ENCODE data around the gene CAMK2G.

The CAMK2G gene

DNA sequence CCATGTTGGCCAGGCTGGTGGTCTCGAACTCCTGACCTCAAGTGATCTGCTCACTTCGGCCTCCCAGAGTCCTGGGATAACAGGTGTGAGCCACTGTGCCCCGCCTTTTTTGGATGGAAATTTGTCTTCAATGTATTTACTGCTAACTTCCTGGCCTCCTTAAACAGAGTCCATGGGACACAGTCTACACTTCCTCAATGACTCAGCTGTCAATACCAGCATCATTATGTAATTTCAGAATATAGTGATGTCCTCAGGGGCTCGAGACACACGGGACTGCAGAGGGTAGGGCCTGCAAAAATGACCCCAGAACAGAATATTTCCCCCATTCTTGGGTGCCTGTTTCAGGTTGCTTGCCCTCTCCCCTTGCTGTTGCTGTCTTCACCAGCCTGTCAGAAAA, 31.1 kb downstream of the CAMK2G start:
- TF ChIP-seq SNAI2 (CRISPR knock-in tag; IDR thresholded peaks at IDR 0.05) (no peak), ARNTL (CRISPR knock-in tag; IDR thresholded peaks at IDR 0.05; ENCODE audit: borderline replicate concordance, low read depth) (no peak), CSDC2 (CRISPR knock-in tag; IDR thresholded peaks at IDR 0.05) (no peak), OSR1 (CRISPR knock-in tag; IDR thresholded peaks at IDR 0.05) (no peak), ESRRG (CRISPR knock-in tag; IDR thresholded peaks at IDR 0.05) (no peak)
- TF ChIP-seq, protein P1, sequence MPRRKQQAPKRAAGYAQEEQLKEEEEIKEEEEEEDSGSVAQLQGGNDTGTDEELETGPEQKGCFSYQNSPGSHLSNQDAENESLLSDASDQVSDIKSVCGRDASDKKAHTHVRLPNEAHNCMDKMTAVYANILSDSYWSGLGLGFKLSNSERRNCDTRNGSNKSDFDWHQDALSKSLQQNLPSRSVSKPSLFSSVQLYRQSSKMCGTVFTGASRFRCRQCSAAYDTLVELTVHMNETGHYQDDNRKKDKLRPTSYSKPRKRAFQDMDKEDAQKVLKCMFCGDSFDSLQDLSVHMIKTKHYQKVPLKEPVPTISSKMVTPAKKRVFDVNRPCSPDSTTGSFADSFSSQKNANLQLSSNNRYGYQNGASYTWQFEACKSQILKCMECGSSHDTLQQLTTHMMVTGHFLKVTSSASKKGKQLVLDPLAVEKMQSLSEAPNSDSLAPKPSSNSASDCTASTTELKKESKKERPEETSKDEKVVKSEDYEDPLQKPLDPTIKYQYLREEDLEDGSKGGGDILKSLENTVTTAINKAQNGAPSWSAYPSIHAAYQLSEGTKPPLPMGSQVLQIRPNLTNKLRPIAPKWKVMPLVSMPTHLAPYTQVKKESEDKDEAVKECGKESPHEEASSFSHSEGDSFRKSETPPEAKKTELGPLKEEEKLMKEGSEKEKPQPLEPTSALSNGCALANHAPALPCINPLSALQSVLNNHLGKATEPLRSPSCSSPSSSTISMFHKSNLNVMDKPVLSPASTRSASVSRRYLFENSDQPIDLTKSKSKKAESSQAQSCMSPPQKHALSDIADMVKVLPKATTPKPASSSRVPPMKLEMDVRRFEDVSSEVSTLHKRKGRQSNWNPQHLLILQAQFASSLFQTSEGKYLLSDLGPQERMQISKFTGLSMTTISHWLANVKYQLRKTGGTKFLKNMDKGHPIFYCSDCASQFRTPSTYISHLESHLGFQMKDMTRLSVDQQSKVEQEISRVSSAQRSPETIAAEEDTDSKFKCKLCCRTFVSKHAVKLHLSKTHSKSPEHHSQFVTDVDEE (CRISPR knock-in tag; IDR thresholded peaks at IDR 0.05) = no peak
- no peak for ATAC-seq

DNA sequence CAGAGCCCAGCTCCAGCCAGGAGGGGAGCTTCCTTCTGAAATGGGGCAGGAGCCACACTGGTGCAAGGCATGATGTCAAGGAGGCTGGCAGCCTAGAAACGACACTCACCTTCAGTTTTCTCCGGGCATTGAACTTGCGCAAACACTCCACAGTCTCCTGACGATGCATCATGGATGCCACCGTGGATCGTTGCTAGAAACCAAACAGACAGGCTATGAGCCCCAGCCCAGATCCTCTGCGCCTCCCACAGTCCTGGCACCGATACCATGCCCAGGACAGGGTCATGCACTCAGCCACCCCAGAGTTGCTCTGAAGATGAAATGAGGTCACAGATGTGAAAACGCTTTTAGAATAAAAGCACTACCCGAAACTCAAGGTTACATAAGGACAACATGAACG, 32.0 kb downstream of the CAMK2G start:
- TF ChIP-seq, protein P1 (CRISPR knock-in tag; IDR thresholded peaks at IDR 0.05) = no peak
- TF ChIP-seq, protein P2, sequence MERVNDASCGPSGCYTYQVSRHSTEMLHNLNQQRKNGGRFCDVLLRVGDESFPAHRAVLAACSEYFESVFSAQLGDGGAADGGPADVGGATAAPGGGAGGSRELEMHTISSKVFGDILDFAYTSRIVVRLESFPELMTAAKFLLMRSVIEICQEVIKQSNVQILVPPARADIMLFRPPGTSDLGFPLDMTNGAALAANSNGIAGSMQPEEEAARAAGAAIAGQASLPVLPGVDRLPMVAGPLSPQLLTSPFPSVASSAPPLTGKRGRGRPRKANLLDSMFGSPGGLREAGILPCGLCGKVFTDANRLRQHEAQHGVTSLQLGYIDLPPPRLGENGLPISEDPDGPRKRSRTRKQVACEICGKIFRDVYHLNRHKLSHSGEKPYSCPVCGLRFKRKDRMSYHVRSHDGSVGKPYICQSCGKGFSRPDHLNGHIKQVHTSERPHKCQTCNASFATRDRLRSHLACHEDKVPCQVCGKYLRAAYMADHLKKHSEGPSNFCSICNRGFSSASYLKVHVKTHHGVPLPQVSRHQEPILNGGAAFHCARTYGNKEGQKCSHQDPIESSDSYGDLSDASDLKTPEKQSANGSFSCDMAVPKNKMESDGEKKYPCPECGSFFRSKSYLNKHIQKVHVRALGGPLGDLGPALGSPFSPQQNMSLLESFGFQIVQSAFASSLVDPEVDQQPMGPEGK (CRISPR knock-in tag; IDR thresholded peaks at IDR 0.05; ENCODE audit: borderline replicate concordance) = no peak
- TF ChIP-seq ZFP30 (CRISPR knock-in tag; IDR thresholded peaks at IDR 0.05) (no peak), ZNF565 (CRISPR knock-in tag; conservative IDR thresholded peaks at IDR 0.05; ENCODE audit: low read depth) (no peak), PPARA (CRISPR knock-in tag; IDR thresholded peaks at IDR 0.05; ENCODE audit: borderline replicate concordance) (no peak), CSDC2 (CRISPR knock-in tag; IDR thresholded peaks at IDR 0.05) (no peak), ISL1 (CRISPR knock-in tag; IDR thresholded peaks at IDR 0.05) (no peak), BACH2 (CRISPR knock-in tag; IDR thresholded peaks at IDR 0.05; ENCODE audit: borderline replicate concordance) (no peak), ZFP3 (CRISPR knock-in tag; IDR thresholded peaks at IDR 0.05) (no peak), ZC3H10 (CRISPR knock-in tag; IDR thresholded peaks at IDR 0.05) (no peak)
- ATAC-seq = no peak

DNA sequence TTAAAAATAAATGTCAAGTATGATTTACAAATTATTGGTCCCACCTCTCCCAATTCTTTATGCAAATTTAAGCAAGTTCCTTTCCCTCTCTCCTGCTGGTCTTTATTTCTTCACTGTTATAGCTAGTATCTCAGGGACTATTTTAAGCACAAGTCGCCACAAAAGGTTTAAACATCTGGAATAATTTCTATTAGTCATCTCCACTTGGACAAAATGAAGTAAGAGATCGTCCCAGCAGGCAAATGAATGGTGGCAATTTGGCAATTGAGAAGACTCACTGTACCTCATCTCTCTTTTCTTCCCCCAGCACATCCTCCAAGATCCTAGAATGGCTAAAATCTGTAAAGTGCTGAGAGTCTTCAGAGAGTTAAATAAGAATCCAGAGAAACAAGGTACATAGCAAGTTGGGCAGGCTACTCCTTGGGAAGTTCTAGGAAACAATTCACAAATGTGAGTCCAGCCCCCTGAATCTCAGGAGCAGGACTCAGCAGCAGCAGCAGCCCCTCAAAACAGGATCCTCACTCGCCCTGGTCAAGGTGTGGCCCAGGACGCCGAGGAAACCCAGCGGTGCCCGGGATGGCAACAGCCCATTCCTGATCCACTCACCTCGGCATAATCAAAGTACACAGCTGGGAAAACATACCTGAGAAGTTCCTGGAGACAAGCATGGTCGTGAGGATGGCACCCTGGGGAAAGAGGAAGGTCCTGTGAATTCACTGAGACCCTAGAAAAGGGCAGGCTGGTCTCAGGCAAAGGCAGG, 32.6 kb downstream of the CAMK2G start:
- TF ChIP-seq SNAI2 (CRISPR knock-in tag; IDR thresholded peaks at IDR 0.05) = no peak
- no peak for TF ChIP-seq TOX (CRISPR knock-in tag; IDR thresholded peaks at IDR 0.05; ENCODE audit: borderline replicate concordance)
- no peak for TF ChIP-seq ZFP30 (CRISPR knock-in tag; IDR thresholded peaks at IDR 0.05)
- TF ChIP-seq ESRRG (CRISPR knock-in tag; IDR thresholded peaks at IDR 0.05) = no peak
- no peak for TF ChIP-seq ZNF565 (CRISPR knock-in tag; conservative IDR thresholded peaks at IDR 0.05; ENCODE audit: low read depth)
- TF ChIP-seq, protein P3, sequence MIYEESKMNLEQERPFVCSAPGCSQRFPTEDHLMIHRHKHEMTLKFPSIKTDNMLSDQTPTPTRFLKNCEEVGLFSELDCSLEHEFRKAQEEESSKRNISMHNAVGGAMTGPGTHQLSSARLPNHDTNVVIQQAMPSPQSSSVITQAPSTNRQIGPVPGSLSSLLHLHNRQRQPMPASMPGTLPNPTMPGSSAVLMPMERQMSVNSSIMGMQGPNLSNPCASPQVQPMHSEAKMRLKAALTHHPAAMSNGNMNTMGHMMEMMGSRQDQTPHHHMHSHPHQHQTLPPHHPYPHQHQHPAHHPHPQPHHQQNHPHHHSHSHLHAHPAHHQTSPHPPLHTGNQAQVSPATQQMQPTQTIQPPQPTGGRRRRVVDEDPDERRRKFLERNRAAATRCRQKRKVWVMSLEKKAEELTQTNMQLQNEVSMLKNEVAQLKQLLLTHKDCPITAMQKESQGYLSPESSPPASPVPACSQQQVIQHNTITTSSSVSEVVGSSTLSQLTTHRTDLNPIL (CRISPR knock-in tag; IDR thresholded peaks at IDR 0.05; ENCODE audit: low read depth) = no peak
- TF ChIP-seq CSDC2 (CRISPR knock-in tag; IDR thresholded peaks at IDR 0.05) = no peak
- no peak for TF ChIP-seq OSR1 (CRISPR knock-in tag; IDR thresholded peaks at IDR 0.05)
- no peak for TF ChIP-seq ZNF70 (CRISPR knock-in tag; IDR thresholded peaks at IDR 0.05)
- TF ChIP-seq, protein P4, sequence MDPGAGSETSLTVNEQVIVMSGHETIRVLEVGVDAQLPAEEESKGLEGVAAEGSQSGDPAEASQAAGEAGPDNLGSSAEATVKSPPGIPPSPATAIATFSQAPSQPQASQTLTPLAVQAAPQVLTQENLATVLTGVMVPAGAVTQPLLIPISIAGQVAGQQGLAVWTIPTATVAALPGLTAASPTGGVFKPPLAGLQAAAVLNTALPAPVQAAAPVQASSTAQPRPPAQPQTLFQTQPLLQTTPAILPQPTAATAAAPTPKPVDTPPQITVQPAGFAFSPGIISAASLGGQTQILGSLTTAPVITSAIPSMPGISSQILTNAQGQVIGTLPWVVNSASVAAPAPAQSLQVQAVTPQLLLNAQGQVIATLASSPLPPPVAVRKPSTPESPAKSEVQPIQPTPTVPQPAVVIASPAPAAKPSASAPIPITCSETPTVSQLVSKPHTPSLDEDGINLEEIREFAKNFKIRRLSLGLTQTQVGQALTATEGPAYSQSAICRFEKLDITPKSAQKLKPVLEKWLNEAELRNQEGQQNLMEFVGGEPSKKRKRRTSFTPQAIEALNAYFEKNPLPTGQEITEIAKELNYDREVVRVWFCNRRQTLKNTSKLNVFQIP (CRISPR knock-in tag; IDR thresholded peaks at IDR 0.05; ENCODE audit: borderline replicate concordance, low read depth) = no peak
- TF ChIP-seq PPARA (CRISPR knock-in tag; IDR thresholded peaks at IDR 0.05; ENCODE audit: borderline replicate concordance) = no peak
- no peak for TF ChIP-seq GLIS3 (CRISPR knock-in tag; IDR thresholded peaks at IDR 0.05)
- TF ChIP-seq ARNTL (CRISPR knock-in tag; IDR thresholded peaks at IDR 0.05; ENCODE audit: borderline replicate concordance, low read depth) = no peak
- no peak for TF ChIP-seq TCF4 (CRISPR knock-in tag; IDR thresholded peaks at IDR 0.05; ENCODE audit: borderline replicate concordance)
- TF ChIP-seq ZFP3 (CRISPR knock-in tag; IDR thresholded peaks at IDR 0.05) = no peak
- TF ChIP-seq ISL1 (CRISPR knock-in tag; IDR thresholded peaks at IDR 0.05) = no peak
- TF ChIP-seq, protein P1 (CRISPR knock-in tag; IDR thresholded peaks at IDR 0.05) = no peak
- no peak for ATAC-seq
